Stimulated activated naive B cell treated with anti-CD40 and anti-IgM and Interleukin-4, amounts not matched to agents 10 μg/mL and 1 μg/mL and 100 μg/mL, for 72 hours (primary cell): ENCODE results near the gene RBMXL3.
"Not testable (repeated sequence)": the region's sequence is repeated elsewhere in the genome, so short reads cannot be mapped to it uniquely, and the experiment has no call there.

Experiments used
- ATAC-seq, 2 donors: fragments of 150-1000 bp; cut with Tn5 transposase; replicated peaks; 2 replicates each; pipeline ENCODE4 v1.10.0; 2021; ENCODE audit warnings: moderate library complexity in 1 of 2
- DNase-seq: peaks from one replicate; pipeline ENCODE4 v3.0.0; 2021
- H3K27ac Mint-ChIP-seq: one replicate; pipeline ENCODE4 v1.8.0; 2022; ENCODE audit warnings: mild to moderate bottlenecking, mixed read lengths
- H3K27me3 Mint-ChIP-seq, 2 donors: one replicate each; pipeline ENCODE4 v1.8.0; 2022; ENCODE audit warnings: mixed read lengths in 2 of 2
- H3K36me3 Mint-ChIP-seq, 2 donors: one replicate each; pipeline ENCODE4 v1.8.0; 2022; ENCODE audit warnings: mixed read lengths in 2 of 2, mild to moderate bottlenecking in 1 of 2
- H3K4me1 Mint-ChIP-seq, 2 donors: one replicate each; pipeline ENCODE4 v1.8.0; 2022; ENCODE audit warnings: mixed read lengths in 2 of 2, mild to moderate bottlenecking in 1 of 2
- H3K4me3 Mint-ChIP-seq, 2 donors: one replicate each; pipeline ENCODE4 v1.8.0; 2022; ENCODE audit warnings: mild to moderate bottlenecking in 2 of 2, mixed read lengths in 2 of 2, moderate library complexity in 1 of 2
- H3K9me3 Mint-ChIP-seq, 2 donors: one replicate each; pipeline ENCODE4 v1.8.0; 2022; ENCODE audit warnings: mixed read lengths in 2 of 2, mild to moderate bottlenecking in 1 of 2

The RBMXL3 gene

DNA sequence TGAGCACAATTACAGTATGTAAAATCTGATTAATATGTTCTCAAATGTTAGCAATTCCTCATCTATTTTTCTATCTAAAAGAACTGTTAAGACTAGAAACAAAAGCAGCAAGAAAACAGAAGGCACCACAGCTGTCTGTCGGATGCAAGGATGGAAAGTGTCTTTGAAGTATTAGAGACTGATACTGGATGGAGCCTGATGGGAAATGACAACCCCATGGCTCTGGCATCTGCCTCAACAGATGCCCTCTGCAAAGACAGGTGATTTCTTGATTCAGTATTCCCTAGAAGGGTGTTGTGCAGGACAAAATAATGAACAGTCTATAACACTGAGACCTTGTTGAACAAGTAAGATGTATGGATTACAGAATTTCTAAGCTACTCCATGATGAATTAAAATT lies 24.9 kb downstream of the RBMXL3 start:
- no peak overlapping the region for H3K27ac Mint-ChIP-seq
- H3K4me1 Mint-ChIP-seq, result no peaks in the 10 kb centered on the region
- peaks cover 3 to 13% of the 10 kb centered on the region in 2 donors for H3K9me3 Mint-ChIP-seq

GRCh38 chrX:115214605-115215004 lies 25.4 kb downstream of the RBMXL3 start:
- Mint-ChIP-seq H3K27me3 (no peaks in the 10 kb centered on the region), H3K4me3 (no peak overlapping the region), H3K9me3 (peaks cover 3 to 8% of the 10 kb centered on the region in 2 donors), H3K4me1 (no peaks in the 10 kb centered on the region), H3K27ac (no peak overlapping the region), H3K36me3 (no peaks in the 10 kb centered on the region)
- ATAC-seq (no peak), DNase-seq (no peak)

More for the DNA sequence above, 24.9 kb downstream of the RBMXL3 start:
- DNase-seq (no peak), ATAC-seq (no peak)
- Mint-ChIP-seq H3K27me3 (no peaks in the 10 kb centered on the region), H3K4me3 (no peak overlapping the region), H3K36me3 (no peaks in the 10 kb centered on the region)

DNA sequence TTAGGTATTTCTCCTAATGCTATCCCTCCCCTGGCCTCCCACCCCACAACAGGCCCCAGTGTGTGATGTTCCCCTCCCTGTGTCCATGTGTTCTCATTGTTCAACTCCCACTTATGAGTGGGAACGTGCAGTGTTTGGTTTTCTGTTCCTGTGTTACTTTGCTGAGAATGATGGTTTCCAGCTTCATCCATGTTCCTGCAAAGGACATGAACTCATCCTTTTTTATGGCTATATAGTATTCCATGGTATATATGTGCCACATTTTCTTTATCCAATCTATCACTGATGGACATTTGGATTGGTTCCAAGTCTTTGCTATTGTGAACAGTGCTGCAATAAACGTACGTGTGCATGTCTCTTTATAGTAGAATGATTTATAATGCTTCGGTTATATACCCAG lies 28.1 kb downstream of the RBMXL3 start:
- H3K4me1 Mint-ChIP-seq, H3K27ac Mint-ChIP-seq, H3K27me3 Mint-ChIP-seq, DNase-seq, ATAC-seq, H3K4me3 Mint-ChIP-seq, H3K9me3 Mint-ChIP-seq, H3K36me3 Mint-ChIP-seq: not testable (repeated sequence)

DNA sequence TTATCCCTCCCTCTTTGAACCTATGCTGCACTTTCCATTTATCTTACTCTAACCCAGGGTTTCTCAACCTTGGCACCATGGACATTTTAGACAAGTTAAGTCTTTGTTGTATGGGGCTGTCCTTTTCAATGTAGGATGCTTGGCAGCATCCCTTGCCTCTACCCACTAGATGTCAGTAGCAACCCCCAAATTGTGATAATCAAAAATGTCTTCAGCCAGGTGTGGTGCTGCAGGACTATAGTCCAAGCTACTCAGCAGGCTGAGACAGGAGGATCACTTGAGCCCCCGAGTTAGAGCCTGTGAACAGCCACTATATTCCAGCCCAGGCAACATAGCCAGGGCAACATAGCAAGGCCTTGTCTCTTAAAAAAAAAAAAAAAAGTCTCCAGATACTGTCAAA lies 37.7 kb downstream of the RBMXL3 start:
- no peaks in the 10 kb centered on the region for H3K4me1 Mint-ChIP-seq
- DNase-seq, result no peak
- peaks cover 0 to 8% of the 10 kb centered on the region in 2 donors for H3K27me3 Mint-ChIP-seq
- no peaks in the 10 kb centered on the region for H3K9me3 Mint-ChIP-seq
- H3K4me3 Mint-ChIP-seq, result no peak overlapping the region
- H3K27ac Mint-ChIP-seq, result no peak overlapping the region
- H3K36me3 Mint-ChIP-seq, result no peaks in the 10 kb centered on the region
- ATAC-seq, result peak in 1 of 2 donors; percentile 34

- Mint-ChIP-seq H3K4me1 (no peaks in the 10 kb centered on the region), H3K27ac (no peak overlapping the region), H3K36me3 (no peaks in the 10 kb centered on the region), H3K4me3 (no peak overlapping the region), H3K27me3 (peaks cover 8 to 21% of the 10 kb centered on the region in 2 donors), H3K9me3 (no peaks in the 10 kb centered on the region)
- DNase-seq, result no peak
- ATAC-seq, result no peak
Measured at GRCh38 chrX:115229337-115230003, 40.3 kb downstream of the RBMXL3 start.

- DNase-seq, result no peak
- Mint-ChIP-seq H3K4me3 (peak overlapping the region in 1 of 2 donors; percentile 62), H3K27ac (no peak overlapping the region), H3K27me3 (peaks cover 14 to 29% of the 10 kb centered on the region in 2 donors), H3K9me3 (no peaks in the 10 kb centered on the region), H3K36me3 (no peaks in the 10 kb centered on the region), H3K4me1 (no peaks in the 10 kb centered on the region)
- no peak for ATAC-seq
Measured at GRCh38 chrX:115232933-115233496, 43.8 kb downstream of the RBMXL3 start.

DNA sequence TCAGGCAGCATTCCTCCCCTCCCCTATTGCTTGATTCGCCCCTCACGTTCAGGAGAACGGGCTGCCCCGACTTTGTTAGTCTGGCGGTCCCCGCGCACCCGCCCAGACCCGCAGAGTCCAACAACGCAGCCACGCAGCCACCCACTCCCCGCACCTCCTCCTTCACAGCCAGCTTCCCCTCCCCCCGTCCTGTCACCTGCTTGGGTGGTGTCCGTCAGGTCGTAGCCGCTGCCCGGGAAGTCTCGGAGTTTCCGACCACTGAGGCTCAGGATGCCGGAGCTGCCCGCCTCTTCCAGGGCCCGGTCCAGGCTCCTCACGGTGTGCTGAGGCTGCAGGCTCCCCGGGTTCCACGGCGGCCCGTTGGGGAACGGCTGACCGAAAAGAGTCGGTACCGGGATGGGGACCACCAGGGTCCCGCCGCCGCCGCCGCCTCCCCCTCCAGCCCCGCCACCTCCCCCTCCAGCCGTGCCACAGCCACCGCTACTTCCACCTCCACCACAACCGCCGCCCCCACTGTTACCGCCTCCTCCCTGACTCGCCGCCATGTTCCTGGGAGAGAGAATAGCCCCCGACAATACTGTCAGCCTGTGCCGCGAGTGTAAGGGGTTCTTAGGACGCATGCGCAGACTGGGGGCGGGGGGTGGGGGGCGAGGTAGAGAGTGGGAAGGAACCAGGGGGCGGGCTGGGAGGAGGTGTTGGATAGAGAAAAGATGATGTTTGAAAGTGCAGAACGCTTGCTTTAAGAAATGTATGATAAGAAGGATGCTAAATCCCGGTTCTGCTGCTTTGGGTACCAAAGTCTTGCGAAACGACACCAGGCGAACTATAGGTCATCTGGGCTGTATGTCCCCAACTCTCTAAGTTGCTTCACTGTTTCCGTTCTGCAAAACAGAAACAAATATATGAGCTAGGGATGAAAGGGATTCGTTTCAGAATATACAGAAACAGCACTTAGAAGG lies 44.6 kb downstream of the RBMXL3 start, which contains the start of gene LRCH2:
LRCH2 (minus strand) TSS at position 600 of the 959 bp plus-strand sequence; CDS start at position 545, 55 bp downstream.
- no peak for DNase-seq

DNA sequence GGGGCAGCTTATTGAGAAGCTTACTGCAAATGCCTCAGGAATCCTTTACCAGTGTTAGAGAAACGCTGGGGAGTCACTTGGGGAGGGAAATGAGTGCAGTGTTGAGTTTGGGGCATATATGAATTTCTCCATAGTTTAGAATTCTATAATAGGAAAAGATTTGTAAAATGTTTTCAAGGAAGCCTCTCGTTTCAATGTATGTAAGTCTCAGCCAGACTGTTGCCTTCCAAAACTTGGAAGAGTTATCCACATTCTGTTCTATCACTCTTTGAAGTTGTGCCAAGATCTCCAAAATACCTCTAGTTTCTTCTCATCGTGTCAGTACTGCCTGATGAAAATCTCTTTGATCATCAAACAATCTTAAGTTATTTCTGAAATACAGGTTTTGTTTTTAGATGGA lies 45.3 kb downstream of the RBMXL3 start:
- H3K36me3 Mint-ChIP-seq, result no peaks in the 10 kb centered on the region
- no peak for DNase-seq
- H3K27ac Mint-ChIP-seq, result no peak overlapping the region
- H3K9me3 Mint-ChIP-seq, result no peaks in the 10 kb centered on the region
- no peaks in the 10 kb centered on the region for H3K4me1 Mint-ChIP-seq
- peaks cover 14 to 29% of the 10 kb centered on the region in 2 donors for H3K27me3 Mint-ChIP-seq
- no peak overlapping the region for H3K4me3 Mint-ChIP-seq
- no peak for ATAC-seq

More for the DNA sequence above, 44.6 kb downstream of the RBMXL3 start, which contains the start of gene LRCH2:
- no peak for ATAC-seq
- H3K36me3 Mint-ChIP-seq, result no peaks in the 10 kb centered on the region
- no peaks in the 10 kb centered on the region for H3K4me1 Mint-ChIP-seq
- peaks cover 14 to 29% of the 10 kb centered on the region in 2 donors for H3K27me3 Mint-ChIP-seq
- H3K4me3 Mint-ChIP-seq, result peak within 1 kb of the TSS in 1 of 2 donors; percentile 62
- H3K9me3 Mint-ChIP-seq, result no peaks in the 10 kb centered on the region
- H3K27ac Mint-ChIP-seq, result no peak within 1 kb of the TSS

GRCh38 chrX:115236560-115236959 lies 47.4 kb downstream of the RBMXL3 start:
- Mint-ChIP-seq H3K36me3 (no peaks in the 10 kb centered on the region), H3K4me1 (no peaks in the 10 kb centered on the region), H3K9me3 (no peaks in the 10 kb centered on the region), H3K27me3 (peaks cover 14 to 25% of the 10 kb centered on the region in 2 donors), H3K27ac (no peak overlapping the region), H3K4me3 (no peak overlapping the region)
- DNase-seq (no peak), ATAC-seq (no peak)

- peaks cover 14 to 20% of the 10 kb centered on the region in 2 donors for H3K27me3 Mint-ChIP-seq
- no peak for DNase-seq
- no peak overlapping the region for H3K27ac Mint-ChIP-seq
- H3K36me3 Mint-ChIP-seq, result no peaks in the 10 kb centered on the region
- H3K4me3 Mint-ChIP-seq, result no peak overlapping the region
- no peak for ATAC-seq
- H3K9me3 Mint-ChIP-seq, result no peaks in the 10 kb centered on the region
- H3K4me1 Mint-ChIP-seq, result no peaks in the 10 kb centered on the region
Measured at GRCh38 chrX:115237056-115237455, 47.8 kb downstream of the RBMXL3 start.
